ENCODE results near the gene ERBB2. TPM values are rescaled to one million over a fixed set of nuclear protein-coding genes. Genes with fewer than 3 reads are reported as not detected.

ERBB2 gene
- total and polyA plus RNA-seq, 10 of the 15 experiments (the other 5 are each of a cell fraction or from before 2014, with no cell fraction given): 0.39 to 7.0 (median 4.3) TPM

GRCh38 chr17:39761861-39762496 is 62.1 kb downstream of the ERBB2 start:
- WGBS (ENCODE audit: insufficient coverage, insufficient replicate concordance, low lambda C conversion rate, missing lambda C conversion rate): 94% methylated on average over 10 of the region's 10 CpGs
- CTCF ChIA-PET: no interaction called here
- no peak for TF ChIP-seq CHD1 (IDR thresholded peaks at IDR 0.05; ENCODE audit: low read depth, low read length)
- no peak for TF ChIP-seq BMI1 (IDR thresholded peaks at IDR 0.05; ENCODE audit: borderline replicate concordance)
- TF ChIP-seq CHD4 (IDR thresholded peaks at IDR 0.05): no peak
- no peak for TF ChIP-seq HDAC6 (IDR thresholded peaks at IDR 0.05; ENCODE audit: unreplicated experiment)
- no peak for TF ChIP-seq ZNF384 (IDR thresholded peaks at IDR 0.05; ENCODE audit: borderline replicate concordance, low read depth, low read length)
- TF ChIP-seq, protein P1, sequence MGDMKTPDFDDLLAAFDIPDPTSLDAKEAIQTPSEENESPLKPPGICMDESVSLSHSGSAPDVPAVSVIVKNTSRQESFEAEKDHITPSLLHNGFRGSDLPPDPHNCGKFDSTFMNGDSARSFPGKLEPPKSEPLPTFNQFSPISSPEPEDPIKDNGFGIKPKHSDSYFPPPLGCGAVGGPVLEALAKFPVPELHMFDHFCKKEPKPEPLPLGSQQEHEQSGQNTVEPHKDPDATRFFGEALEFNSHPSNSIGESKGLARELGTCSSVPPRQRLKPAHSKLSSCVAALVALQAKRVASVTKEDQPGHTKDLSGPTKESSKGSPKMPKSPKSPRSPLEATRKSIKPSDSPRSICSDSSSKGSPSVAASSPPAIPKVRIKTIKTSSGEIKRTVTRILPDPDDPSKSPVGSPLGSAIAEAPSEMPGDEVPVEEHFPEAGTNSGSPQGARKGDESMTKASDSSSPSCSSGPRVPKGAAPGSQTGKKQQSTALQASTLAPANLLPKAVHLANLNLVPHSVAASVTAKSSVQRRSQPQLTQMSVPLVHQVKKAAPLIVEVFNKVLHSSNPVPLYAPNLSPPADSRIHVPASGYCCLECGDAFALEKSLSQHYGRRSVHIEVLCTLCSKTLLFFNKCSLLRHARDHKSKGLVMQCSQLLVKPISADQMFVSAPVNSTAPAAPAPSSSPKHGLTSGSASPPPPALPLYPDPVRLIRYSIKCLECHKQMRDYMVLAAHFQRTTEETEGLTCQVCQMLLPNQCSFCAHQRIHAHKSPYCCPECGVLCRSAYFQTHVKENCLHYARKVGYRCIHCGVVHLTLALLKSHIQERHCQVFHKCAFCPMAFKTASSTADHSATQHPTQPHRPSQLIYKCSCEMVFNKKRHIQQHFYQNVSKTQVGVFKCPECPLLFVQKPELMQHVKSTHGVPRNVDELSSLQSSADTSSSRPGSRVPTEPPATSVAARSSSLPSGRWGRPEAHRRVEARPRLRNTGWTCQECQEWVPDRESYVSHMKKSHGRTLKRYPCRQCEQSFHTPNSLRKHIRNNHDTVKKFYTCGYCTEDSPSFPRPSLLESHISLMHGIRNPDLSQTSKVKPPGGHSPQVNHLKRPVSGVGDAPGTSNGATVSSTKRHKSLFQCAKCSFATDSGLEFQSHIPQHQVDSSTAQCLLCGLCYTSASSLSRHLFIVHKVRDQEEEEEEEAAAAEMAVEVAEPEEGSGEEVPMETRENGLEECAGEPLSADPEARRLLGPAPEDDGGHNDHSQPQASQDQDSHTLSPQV (IDR thresholded peaks at IDR 0.05): no peak
- TF ChIP-seq MEF2B (IDR thresholded peaks at IDR 0.05; ENCODE audit: partially characterized antibody, poor library complexity, severe bottlenecking): no peak
- TF ChIP-seq, protein P2, sequence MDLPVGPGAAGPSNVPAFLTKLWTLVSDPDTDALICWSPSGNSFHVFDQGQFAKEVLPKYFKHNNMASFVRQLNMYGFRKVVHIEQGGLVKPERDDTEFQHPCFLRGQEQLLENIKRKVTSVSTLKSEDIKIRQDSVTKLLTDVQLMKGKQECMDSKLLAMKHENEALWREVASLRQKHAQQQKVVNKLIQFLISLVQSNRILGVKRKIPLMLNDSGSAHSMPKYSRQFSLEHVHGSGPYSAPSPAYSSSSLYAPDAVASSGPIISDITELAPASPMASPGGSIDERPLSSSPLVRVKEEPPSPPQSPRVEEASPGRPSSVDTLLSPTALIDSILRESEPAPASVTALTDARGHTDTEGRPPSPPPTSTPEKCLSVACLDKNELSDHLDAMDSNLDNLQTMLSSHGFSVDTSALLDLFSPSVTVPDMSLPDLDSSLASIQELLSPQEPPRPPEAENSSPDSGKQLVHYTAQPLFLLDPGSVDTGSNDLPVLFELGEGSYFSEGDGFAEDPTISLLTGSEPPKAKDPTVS (IDR thresholded peaks at IDR 0.05; ENCODE audit: low read depth, low read length): no peak
- no peak for TF ChIP-seq HCFC1 (IDR thresholded peaks at IDR 0.05; ENCODE audit: low read length)
- TF ChIP-seq RAD51 (IDR thresholded peaks at IDR 0.05): no peak
- TF ChIP-seq, protein P3, sequence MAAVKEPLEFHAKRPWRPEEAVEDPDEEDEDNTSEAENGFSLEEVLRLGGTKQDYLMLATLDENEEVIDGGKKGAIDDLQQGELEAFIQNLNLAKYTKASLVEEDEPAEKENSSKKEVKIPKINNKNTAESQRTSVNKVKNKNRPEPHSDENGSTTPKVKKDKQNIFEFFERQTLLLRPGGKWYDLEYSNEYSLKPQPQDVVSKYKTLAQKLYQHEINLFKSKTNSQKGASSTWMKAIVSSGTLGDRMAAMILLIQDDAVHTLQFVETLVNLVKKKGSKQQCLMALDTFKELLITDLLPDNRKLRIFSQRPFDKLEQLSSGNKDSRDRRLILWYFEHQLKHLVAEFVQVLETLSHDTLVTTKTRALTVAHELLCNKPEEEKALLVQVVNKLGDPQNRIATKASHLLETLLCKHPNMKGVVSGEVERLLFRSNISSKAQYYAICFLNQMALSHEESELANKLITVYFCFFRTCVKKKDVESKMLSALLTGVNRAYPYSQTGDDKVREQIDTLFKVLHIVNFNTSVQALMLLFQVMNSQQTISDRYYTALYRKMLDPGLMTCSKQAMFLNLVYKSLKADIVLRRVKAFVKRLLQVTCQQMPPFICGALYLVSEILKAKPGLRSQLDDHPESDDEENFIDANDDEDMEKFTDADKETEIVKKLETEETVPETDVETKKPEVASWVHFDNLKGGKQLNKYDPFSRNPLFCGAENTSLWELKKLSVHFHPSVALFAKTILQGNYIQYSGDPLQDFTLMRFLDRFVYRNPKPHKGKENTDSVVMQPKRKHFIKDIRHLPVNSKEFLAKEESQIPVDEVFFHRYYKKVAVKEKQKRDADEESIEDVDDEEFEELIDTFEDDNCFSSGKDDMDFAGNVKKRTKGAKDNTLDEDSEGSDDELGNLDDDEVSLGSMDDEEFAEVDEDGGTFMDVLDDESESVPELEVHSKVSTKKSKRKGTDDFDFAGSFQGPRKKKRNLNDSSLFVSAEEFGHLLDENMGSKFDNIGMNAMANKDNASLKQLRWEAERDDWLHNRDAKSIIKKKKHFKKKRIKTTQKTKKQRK (IDR thresholded peaks at IDR 0.05; ENCODE audit: low read depth, low read length): no peak
- no peak for TF ChIP-seq BRCA1 (IDR thresholded peaks at IDR 0.05; ENCODE audit: low read depth, low read length)
- no peak for TF ChIP-seq PBX3 (IDR thresholded peaks at IDR 0.05; ENCODE audit: insufficient replicate concordance, low read depth, low read length)
- no peak for TF ChIP-seq ZBED1 (IDR thresholded peaks at IDR 0.05; ENCODE audit: borderline replicate concordance)
- in situ Hi-C loops (cut with MboI) (no loop called here), intact Hi-C loops (cut with micrococcal nuclease; ENCODE audit: unreplicated experiment) (no loop called here)
- no peak for FAIRE-seq
- Histone ChIP-seq H3K36me3 (ENCODE audit: control insufficient read depth in 2 of 2, insufficient read depth in 2 of 2, low read length in 1 of 2) (peaks cover 16 to 42% of the 10 kb centered on the region in 2 experiments), H3K9me3 (replicated peaks; ENCODE audit: control insufficient read depth, insufficient read depth, low read length) (no peaks in the 10 kb centered on the region), H3K79me2 (ENCODE audit: control insufficient read depth, insufficient read depth, low read length) (peaks cover 61% of the 10 kb centered on the region), H3K4me1 (ENCODE audit: control insufficient read depth, insufficient read depth, low read length) (peaks cover 60% of the 10 kb centered on the region), H3K27me3 (replicated peaks in 1 of 2; ENCODE audit: control insufficient read depth in 2 of 2, insufficient read depth in 2 of 2, low read length in 1 of 2) (no peaks in the 10 kb centered on the region), H3K4me2 (ENCODE audit: control insufficient read depth, insufficient read depth) (no peak overlapping the region), H4K20me1 (ENCODE audit: control insufficient read depth, insufficient read depth) (no peaks in the 10 kb centered on the region; the same call in none of the 2 replicates), H2AFZ (ENCODE audit: control insufficient read depth, low read depth, low read length) (no peak overlapping the region), H3K27ac (ENCODE audit: control insufficient read depth, insufficient read depth) (no peak overlapping the region), H3K9ac (ENCODE audit: control insufficient read depth, insufficient read depth, low read length) (no peak overlapping the region; the same call in 1 of the 2 replicates), H3K4me3 (no peak overlapping the region)
- RAD21 ChIA-PET (ENCODE audit: unreplicated experiment): no interaction called here
- BruUV-seq (replicated peaks): no TSS peak
- POLR2A ChIA-PET: interaction anchor here (1.7 kb wide), 1 partner anchor 8 kb away, joined by 7 read pairs; no protein-coding TSS in a partner anchor
- no peak for DNase-seq (ENCODE audit: low read depth, low spot score)
- SMC1A ChIA-PET (ENCODE audit: uncharacterized antibody, unreplicated experiment): interaction anchor here (1.2 to 4.6 kb wide), 4 partner anchors 15 to 32 kb away, joined by 3 to 42 read pairs (median 4); no protein-coding TSS in a partner anchor
- no peak for ATAC-seq
